Skeletal muscle tissue (tissue), 1 donor: Measurements from ENCODE around the gene CLEC19A. TPM values are rescaled to one million over a fixed set of nuclear protein-coding genes. Genes with fewer than 3 reads are reported as not detected.

Experiments
- total RNA-seq: library from RNA; depleted of rRNA; stranded (reverse); fragments of >200 nt; gene quantifications from one replicate; pipeline ENCODE4 v1.2.3, GENCODE V29; 2014

The CLEC19A gene
- total RNA-seq, 1 donor from 2014 or later: not detected

Other genes with a start within 250 kb of the CLEC19A start
- gene COQ7, start 218.1 kb upstream of the CLEC19A start, total RNA-seq: 25.1 TPM
- 33.4 TPM for gene ITPRIPL2, start 171.8 kb upstream of the CLEC19A start, total RNA-seq
- gene SYT17, start 117.5 kb upstream of the CLEC19A start, total RNA-seq: 2.6 TPM
- not detected for gene TMC5, start 132.2 kb downstream of the CLEC19A start, total RNA-seq
- 33.4 TPM for gene GDE1, start 236.4 kb downstream of the CLEC19A start, total RNA-seq
- gene CCP110, start 238.2 kb downstream of the CLEC19A start, total RNA-seq: 11.5 TPM